GM12892 (cell line): Measurements from ENCODE around the gene MALRD1.

ENCODE experiments used
- DNase-seq: peaks from one replicate; pipeline ENCODE4 v3.0.0; 2011; ENCODE audit not compliant: insufficient read length
- FAIRE-seq: peaks from 2 replicates; lab custom pipeline; 2011; peaks lifted over from hg19 to GRCh38; lab: Jason Lieb, UNC
- POLR2A ChIP-seq: IDR thresholded peaks from 2 replicates; pipeline ENCODE4 v1.6.1; 2011; ENCODE audit warnings: low read depth, low read length, control low read depth
- POLR2AphosphoS5 ChIP-seq: IDR thresholded peaks from 2 replicates; pipeline ENCODE4 v1.6.1; 2011; ENCODE audit warnings: low read depth, low read length, control low read depth
- TAF1 ChIP-seq: IDR thresholded peaks from 2 replicates; pipeline ENCODE4 v1.6.1; 2011; ENCODE audit warnings: low read depth, mild to moderate bottlenecking, control low read depth, low read length, borderline replicate concordance

Gene MALRD1

DNA sequence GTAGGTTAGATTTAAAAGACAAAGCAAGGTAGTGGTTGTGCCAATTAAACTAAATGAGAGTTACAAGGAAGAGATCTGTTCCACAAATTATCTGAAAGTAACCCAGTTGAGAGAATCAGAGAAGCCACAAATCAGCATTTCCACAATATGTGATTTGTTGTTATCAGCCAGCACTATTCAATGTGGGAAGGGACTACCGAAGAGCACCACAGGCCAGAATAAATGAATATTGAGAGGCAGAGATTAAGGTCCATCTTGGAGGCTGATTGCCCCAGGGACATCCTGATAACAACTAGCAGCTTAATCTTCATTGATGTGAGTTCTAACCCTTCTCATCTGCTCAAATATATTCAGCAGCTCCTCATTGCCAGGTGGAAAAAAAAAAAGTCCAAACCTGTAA, 367.6 kb downstream of the MALRD1 start:
- FAIRE-seq (no peak), DNase-seq (no peak)
- no peak for TF ChIP-seq POLR2A

GRCh38 chr10:19417740-19418139, 369.1 kb downstream of the MALRD1 start:
- FAIRE-seq, result no peak

DNA sequence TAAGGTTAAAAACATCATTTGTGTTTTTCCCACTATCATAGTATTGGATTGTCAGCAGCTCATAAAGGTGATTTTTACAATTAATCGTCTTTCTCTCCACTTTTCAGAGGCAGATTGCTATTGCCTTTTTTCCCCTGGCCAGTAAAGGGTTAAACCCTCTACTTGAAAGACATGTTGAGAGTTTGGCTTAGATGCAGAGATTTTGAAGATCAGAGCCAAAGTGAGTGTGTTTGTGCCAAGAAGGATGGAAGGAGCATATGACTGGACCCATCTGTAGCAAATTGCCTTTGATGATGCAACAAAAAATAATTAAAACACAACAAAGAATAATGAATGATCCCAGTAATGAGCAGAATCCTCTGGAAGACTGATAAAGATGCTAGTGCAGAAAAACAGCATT, 373.1 kb downstream of the MALRD1 start:
- FAIRE-seq, result no peak
- no peak for DNase-seq
- TF ChIP-seq TAF1 (no peak), POLR2AphosphoS5 (no peak), POLR2A (no peak)

More at GRCh38 chr10:19417740-19418139, 369.1 kb downstream of the MALRD1 start:
- DNase-seq, result no peak
- TF ChIP-seq POLR2AphosphoS5, result no peak

DNA sequence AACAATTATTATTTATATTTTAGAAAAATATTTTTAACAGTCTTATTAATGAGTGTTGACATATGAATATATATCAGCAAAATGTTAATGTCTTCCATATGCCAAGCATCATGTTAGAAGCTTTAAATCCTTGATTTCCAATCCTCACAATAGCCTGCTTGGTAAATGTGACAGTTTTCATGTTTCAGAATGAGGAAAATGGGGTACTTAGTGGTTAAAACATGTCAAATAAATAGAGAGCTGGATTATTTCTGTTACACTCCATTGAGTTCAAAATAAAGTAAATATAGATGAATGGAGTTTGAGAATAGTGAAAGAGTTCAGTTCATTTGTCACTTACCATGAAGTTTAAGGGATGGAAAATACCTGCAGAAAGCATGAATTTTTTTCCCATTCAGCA, 377.4 kb downstream of the MALRD1 start:
- TF ChIP-seq TAF1 (no peak), POLR2A (no peak), POLR2AphosphoS5 (no peak)
- no peak for DNase-seq
- no peak for FAIRE-seq

- TF ChIP-seq POLR2A, result no peak
- no peak for TF ChIP-seq TAF1
- no peak for TF ChIP-seq POLR2AphosphoS5
- no peak for FAIRE-seq
Observed at GRCh38 chr10:19431622-19432351, 383.2 kb downstream of the MALRD1 start.

DNA sequence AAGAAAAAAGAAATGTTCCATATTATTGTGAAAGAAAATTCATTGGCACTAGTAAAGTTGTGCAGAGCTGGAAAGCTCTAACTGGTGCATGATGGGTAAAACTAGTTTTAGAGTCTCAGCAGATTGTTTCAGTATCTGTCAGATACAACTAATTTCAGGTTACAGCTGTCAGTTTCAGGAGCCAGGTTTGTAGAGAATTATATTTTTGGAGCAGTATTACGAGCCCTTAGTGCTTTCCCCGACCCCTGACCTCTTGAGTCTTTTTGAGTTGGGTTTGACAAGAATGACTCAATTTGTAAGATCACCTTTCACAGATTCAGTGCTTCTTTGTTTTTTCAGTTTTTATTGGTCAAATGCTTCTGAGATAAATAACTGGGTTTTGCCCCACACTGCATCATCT, 401.3 kb downstream of the MALRD1 start:
- no peak for FAIRE-seq
- TF ChIP-seq TAF1, result no peak
- TF ChIP-seq POLR2AphosphoS5, result no peak
- TF ChIP-seq POLR2A, result no peak
- DNase-seq, result no peak

More at GRCh38 chr10:19431622-19432351, 383.2 kb downstream of the MALRD1 start:
- no peak for DNase-seq

GRCh38 chr10:19451356-19451755, 402.8 kb downstream of the MALRD1 start:
- FAIRE-seq, result no peak
- TF ChIP-seq POLR2A, result no peak
- no peak for TF ChIP-seq POLR2AphosphoS5
- TF ChIP-seq TAF1, result no peak

DNA sequence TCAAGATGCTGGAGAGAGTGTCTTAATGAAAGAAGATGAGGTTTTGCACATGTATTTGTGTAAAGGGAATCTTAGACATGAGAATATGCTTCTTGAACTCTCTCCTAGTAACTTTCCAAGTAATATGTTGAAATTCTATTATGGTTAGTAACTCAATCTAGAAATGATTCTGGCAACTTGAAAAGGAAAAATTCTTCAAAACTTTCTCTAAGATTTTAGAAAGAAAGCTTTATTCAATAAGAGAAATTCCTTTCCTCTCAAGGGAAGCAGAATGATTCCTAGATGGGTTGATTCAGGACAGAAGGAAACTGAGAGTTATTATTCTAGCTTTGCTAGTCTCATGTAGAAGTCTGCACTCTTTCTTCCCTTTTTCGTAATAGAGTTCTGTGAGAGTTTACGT, 403.3 kb downstream of the MALRD1 start:
- FAIRE-seq (no peak), DNase-seq (no peak)
- no peak for TF ChIP-seq POLR2A
- no peak for TF ChIP-seq POLR2AphosphoS5
- no peak for TF ChIP-seq TAF1

More at GRCh38 chr10:19451356-19451755, 402.8 kb downstream of the MALRD1 start:
- no peak for DNase-seq

DNA sequence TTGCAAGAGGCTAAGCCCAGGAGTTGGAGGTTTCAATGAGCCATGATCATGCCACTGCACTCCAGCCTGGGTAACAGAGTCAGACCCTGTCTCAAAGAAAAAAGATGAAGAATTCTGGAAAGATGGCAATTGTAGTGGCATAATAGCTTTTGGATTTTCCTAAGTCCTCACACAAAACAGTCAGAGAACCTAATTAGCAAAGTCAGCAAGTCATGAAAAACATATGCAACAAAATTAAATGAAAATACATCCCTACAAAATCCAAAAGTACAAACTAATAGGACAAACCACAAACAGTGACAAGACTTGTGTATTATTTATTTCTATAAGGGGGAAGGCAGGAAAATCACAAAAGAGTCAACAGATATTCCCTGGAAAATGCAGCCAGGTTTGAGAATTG, 405.4 kb downstream of the MALRD1 start:
- TF ChIP-seq TAF1, result no peak
- no peak for TF ChIP-seq POLR2AphosphoS5
- TF ChIP-seq POLR2A, result no peak
- DNase-seq, result no peak
- no peak for FAIRE-seq

DNA sequence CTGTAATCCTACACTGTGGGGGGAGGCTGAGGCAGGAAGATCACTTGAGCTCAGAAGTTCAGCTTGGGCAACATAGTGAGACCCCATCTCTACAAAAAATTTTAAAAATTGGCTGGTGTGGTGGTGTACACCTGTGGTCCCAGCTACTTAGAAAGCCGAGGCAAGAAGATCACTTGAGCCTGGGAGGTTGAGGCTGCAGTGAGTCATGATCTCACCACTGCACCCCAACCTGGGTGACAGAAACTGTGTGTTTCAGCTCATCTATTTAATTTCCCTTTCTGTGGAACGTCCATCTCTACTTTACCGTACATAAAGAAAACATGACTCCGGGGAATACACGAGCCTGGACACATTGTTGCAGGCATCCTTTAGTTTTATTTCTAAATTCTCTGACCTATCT, 413.0 kb downstream of the MALRD1 start:
- FAIRE-seq (no peak), DNase-seq (no peak)
- TF ChIP-seq POLR2A (no peak), TAF1 (no peak), POLR2AphosphoS5 (no peak)

- DNase-seq, result no peak
- no peak for FAIRE-seq
- TF ChIP-seq TAF1, result no peak
- TF ChIP-seq POLR2A, result no peak
- no peak for TF ChIP-seq POLR2AphosphoS5
Observed at GRCh38 chr10:19466709-19467108, 418.1 kb downstream of the MALRD1 start.

DNA sequence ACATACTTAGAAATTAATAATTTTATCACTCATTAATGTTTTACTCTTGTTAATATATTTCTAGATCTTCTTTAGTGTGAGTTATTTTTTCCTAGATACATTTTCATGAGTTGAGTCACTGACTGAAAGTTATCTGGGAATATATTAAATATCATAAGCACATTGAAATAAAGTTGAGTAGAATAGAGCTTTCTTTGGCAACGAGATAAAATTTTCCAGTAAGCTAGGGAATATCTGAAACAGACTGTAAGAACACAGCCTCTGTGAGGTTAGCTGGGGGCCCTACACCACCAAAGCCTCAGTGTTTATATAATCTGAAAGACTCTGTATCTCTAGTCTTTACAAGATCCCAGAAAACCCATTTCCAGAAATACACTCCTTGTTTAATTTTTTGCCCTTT, 419.8 kb downstream of the MALRD1 start:
- TF ChIP-seq TAF1 (no peak), POLR2AphosphoS5 (no peak), POLR2A (no peak)
- FAIRE-seq (no peak), DNase-seq (no peak)
